Stimulated activated CD8-positive, alpha-beta memory T cell treated with anti-CD3 and anti-CD28 coated beads, Interleukin-12 subunit alpha, Interleukin-12 subunit beta, amount 100 ng/mL, for 1 hour (primary cell): Measurements from ENCODE around the gene ZNF687.

Experiments used
- DNase-seq: peaks from one replicate; pipeline ENCODE4 v3.0.0-alpha.2; 2020; ENCODE audit warnings: low read depth

Gene ZNF687

DNA sequence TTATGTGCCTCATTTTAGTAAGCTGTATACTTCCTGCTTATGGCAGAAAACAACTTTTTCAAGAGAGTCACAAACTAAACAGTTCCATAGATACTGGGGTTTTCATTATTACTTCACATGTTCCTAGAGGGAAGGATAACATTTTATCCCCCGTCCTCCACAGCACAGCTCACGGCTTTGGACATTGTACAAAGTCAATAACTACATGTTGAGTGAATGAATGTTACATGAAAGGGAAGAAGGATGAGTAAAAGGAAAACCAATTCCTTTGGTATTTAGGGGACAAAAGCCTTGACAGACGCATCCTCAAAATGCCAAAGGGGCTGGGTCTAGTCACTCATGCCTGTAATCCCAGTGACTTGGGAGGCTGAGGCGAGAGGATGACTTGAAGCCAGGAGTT is 30.3 kb downstream of the ZNF687 start:
- no peak for DNase-seq

GRCh38 chr1:151312826-151313225 is 30.7 kb downstream of the ZNF687 start:
- DNase-seq = no peak

- DNase-seq = no peak
These were observed 31.4 kb downstream of the ZNF687 start for GRCh38 chr1:151313501-151313900.

DNA sequence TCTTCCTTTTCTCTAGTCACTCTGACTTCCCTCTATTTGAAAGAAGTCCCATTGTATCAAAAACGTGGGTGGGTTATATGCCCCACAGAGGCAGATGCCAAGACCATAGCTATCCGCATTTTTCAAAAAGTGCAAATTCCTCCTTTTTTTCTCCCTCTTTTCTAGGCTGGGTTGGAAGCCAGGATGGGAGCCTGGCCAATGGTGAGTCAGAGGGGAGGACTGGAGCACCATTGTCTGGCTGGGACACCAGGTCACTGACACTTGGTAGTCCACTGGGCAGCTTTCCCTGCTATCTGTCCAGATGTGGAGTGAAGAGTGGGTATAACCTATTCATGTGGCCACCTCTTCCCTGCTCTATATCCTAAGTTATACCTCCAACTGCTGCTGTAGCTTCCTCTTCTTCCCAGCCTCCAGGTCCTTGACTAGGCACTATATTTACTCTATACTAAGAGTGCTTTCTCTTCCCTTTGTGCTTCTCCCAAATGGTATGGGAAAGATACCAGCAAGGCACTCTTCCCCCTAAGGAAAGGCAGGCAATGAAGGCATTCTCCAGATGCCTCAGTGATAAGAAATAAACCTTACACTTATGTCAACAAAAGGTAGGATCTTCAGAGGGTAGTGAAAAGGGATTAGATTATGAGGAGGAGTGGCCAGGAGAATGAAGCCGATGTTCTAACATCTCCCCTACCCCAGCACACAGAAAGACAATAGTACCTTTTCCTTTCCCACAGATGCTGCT is 32.2 kb downstream of the ZNF687 start:
- no peak for DNase-seq

- DNase-seq = no peak
These were observed 33.6 kb downstream of the ZNF687 start for GRCh38 chr1:151315565-151316235.

GRCh38 chr1:151318975-151319374 is 36.9 kb downstream of the ZNF687 start:
- no peak for DNase-seq

DNA sequence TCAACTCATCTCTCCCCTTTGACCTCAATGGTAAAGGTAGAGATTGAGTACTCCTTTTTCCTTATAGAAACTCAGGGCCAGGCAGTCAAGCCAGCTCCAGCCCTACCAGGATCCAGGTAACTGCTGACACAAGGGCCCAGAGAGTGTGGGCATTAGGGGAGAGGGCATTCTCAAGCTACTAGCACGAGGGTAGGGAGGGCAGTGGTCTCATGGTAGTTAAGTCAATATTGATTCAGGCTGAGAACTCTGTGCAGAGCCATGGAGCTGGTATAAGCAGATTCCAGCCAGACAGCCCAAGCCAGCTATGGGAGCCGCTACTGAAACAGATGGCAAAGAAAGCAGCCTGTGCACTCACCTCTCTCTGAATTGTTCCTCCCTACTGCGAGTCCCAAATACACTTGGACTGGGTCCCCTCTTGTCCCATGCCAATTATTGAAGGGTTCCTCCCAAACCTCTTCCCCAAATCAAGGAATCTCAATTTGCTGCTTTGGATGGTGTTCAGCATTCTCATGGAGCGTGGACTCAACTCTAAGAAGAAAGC is 42.4 kb downstream of the ZNF687 start:
- no peak for DNase-seq

- DNase-seq = no peak
These were observed 43.1 kb downstream of the ZNF687 start for GRCh38 chr1:151325231-151325630.

DNA sequence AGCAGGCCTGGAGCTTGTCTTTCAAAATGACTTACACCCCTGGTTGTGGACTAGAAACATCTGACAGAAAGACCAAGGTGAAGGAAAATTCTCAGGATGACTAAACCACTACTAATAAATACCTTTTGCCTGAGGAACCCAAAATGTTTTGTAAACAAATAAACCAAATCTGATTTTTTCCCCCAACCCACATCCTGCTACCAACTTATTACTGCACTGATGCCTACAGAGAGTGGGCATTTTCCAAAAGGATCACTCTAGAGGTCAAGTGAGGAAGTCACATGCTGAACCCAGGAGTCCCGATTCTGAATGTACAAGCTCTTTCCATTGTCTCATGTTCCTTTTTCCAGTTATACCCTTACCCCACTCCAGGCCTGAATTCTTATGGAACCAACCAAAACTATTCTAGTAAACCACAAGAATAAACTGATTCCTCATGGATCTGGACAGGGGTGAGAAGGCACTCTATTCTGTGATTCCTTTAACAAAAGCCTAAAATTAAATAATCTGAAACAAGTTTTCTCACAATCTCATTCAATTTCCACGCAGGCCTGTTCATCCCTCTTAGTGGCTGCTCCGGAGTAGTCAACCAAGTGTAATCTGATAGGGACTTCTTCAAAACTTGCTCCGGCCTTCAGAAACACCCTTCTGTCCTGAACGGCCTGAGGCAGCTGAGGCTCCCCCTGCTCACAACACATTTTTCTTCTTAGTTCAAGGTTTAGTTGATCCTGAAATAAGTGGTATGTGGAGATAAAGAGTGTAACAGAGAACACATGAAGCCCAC is 43.7 kb downstream of the ZNF687 start:
- no peak for DNase-seq

- DNase-seq = peak; percentile 25
These were observed 44.6 kb downstream of the ZNF687 start for GRCh38 chr1:151326619-151327222.

DNA sequence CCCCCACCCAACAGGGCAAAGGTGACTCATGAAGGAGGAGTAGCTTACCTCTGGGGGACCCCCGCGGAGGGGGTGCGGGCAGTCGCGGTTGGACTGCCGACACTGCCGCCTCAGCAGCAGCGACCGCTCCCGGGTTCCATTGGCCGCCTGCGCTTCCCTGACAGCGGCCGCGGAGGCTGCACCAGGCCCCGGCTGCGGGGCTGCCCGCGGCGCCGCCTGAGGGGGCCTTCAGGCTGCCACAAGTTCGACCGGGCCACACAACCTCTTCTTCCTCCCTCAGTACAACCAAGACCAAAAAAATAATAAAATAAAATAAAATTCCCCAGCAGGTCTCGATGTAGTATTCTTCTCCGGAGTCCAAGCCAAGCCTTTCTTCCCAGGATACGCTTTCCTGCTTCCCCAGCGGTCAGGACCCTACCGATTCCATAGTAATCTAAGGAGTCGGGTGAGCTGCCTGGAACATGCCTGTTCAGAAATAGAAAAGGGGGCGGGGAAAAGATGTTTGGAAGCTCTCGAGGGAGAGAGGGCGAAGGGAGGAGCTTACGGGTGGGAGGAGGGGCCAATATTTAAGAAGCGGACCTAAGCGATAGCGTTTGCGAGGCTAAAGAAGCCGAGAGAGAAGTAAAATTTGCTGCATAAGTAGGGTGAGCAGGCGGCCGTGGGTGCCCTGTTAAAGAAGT is 45.3 kb downstream of the ZNF687 start, which contains the start of gene PI4KB:
Gene PI4KB, minus strand, starts transcription at position 194 of the 680 bp plus-strand sequence. CDS start 10,935 bp downstream, outside the sequence.
- peak; percentile 74 for DNase-seq

- no peak for DNase-seq
These were observed 46.0 kb downstream of the ZNF687 start for GRCh38 chr1:151327903-151328674.

DNA sequence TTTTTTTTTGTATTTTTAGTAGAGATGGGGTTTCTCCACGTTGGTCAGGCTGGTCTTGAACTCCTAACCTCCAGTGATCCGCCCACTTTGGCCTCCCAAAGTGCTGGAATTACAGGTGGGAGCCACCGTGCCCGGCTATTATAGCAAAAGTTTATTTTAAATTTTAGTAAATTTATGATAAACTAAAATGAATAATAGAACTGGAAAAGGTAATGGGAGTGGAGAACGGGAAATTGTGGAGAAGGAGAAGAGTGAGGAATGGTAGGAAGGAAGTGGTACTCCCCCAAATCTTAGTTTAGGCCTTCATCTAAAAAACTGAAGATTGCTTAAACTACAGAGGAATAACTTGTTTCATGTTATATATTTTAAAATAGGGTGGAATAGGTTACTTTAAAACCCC is 52.7 kb downstream of the ZNF687 start:
- no peak for DNase-seq

DNA sequence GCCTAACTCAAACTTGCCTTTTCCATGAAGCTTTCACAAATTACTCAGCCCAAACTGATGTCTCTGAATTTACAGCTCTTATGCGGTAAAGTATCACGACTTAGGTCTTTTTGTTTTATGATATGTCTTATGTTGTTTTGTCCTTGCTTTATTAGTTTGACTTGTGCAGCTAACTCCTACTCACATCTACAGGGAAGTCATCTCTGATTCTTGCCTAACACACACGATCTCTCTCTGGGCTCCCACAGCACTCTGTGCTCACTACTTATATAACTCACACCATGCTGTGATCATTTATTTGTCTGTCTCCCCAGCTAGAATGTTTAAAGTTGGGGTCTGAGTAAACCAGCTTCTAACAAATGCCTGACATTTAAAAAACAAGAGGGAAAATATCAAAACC is 54.5 kb downstream of the ZNF687 start:
- DNase-seq = no peak

DNA sequence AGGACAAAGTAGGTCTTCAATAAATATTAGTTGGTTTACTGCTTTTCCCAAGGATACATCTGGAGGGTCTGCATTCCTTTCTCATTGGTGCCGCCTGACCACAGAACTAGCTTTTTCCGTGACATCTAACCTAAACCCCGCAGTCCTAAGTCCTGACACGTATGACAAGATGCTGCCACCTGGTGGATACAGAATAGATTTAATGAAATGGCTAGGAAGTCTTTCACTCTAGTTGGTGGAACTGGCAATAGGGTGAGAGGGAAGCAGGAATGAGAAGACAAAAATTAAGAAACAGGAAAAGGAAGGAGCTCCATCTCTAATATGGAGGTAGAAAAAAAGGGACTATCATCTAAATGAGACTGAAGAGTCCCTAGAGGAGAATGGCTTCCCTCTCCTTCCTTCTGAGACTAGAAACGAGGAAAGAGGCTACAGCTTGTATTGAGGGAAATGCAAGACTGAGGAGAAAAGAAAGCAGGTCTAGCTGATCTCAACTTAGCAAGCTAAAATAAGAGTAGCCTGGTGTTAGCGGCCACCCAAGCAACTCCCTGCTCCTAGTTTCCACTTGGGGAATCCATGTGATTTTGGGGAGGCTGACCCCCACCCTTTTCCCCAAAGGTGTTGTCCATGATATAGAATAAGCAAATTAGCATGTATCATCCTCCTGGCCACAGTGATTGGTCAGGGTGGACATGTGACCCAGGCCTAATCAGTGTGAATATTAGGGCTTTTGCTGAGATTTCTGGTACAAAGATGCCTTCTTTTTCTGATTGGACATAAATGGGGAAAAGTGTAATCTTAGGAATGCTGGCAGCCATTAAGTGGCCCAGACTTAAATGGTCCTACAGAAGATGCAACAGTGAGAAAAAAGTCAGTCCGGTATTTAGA is 59.0 kb downstream of the ZNF687 start:
- peak; percentile 25 for DNase-seq
